Measurements from ENCODE around the gene CMTM8. TPM values are rescaled to one million over a fixed set of nuclear protein-coding genes. Genes with fewer than 3 reads are reported as not detected.

Gene CMTM8
- polyA plus RNA-seq, 4 donors, result 5.4 to 41.3 (median 8.0) TPM

DNA sequence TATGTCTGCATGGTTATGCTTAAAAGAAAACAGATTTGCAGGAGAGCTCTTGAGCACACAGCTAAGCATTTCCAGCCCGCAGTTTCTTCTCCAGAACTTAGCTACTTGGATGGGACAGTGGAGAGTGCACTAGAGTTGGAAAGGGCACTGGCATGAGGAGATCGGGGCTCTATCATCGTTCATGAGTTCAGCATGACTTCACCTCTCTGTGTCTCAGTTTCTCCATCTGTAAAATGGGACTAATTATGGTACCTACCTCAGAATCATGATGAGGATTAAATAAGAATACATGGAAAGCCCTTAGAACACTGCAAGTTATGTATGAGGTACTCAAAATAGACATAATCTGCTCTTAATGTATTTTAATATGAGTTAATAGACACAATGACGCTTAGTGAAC lies 69.9 kb downstream of the CMTM8 start:
- H3K4me1 ChIP-seq (ENCODE audit: control insufficient read depth in 3 of 3, insufficient read depth in 2 of 3, low read depth in 1 of 3, low read length in 2 of 3), result peaks cover 0 to 3% (median 0%) of the 10 kb centered on the region in 3 donors
- H3K9me3 ChIP-seq (ENCODE audit: control insufficient read depth in 2 of 2, insufficient read depth in 1 of 2, low read depth in 1 of 2, low read length in 1 of 2), result no peaks in the 10 kb centered on the region
- no peaks in the 10 kb centered on the region for H3K27me3 ChIP-seq (ENCODE audit: control insufficient read depth in 3 of 3, insufficient read depth in 3 of 3, low read length in 3 of 3)
- no peak overlapping the region for H3K27ac ChIP-seq (ENCODE audit: low read depth in 1 of 3, low read length in 2 of 3)
- H3K4me3 ChIP-seq (ENCODE audit: low read depth in 1 of 3, low read length in 3 of 3), result no peak overlapping the region
- FAIRE-seq (no peak), DNase-seq (no peak)
- no peaks in the 10 kb centered on the region for H3K36me3 ChIP-seq (ENCODE audit: control insufficient read depth in 3 of 3, insufficient read depth in 2 of 3, low read depth in 1 of 3, low read length in 3 of 3)
- WGBS, 3 donors, result 97 to 99% (median 97%) methylated on average over 4 of the region's 4 CpGs

DNA sequence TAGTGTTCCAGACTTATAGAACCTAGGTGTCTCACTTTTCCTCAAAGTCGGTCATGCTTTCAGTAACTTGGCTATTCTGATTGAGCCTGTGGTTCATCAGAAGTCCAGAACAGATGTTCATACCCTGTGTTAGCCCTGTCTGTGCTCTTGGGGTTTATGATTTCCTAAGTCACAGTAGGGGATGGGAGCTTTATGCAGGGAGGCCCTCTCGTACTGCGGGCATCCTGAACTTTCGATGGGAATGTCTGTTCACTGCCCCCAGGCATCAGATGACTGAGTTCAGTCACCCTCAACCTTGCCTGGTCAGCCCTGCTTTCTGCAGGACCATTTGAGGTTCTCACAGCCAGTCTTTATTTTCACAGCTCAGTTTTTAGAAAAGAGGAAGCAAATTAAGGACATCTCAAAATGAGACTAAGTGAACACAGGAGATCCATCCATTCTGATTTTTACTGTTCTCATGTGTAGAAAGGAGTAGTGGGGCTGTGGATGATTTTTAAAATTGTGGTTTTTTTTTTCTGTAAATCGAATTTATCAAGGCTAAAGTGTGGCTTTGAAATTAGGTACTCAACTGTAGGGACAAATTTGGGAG lies 71.3 kb downstream of the CMTM8 start:
- Histone ChIP-seq H3K36me3 (ENCODE audit: control insufficient read depth in 3 of 3, insufficient read depth in 2 of 3, low read depth in 1 of 3, low read length in 3 of 3) (no peaks in the 10 kb centered on the region), H3K4me3 (ENCODE audit: low read depth in 1 of 3, low read length in 3 of 3) (no peak overlapping the region), H3K9me3 (ENCODE audit: control insufficient read depth in 2 of 2, insufficient read depth in 1 of 2, low read depth in 1 of 2, low read length in 1 of 2) (no peaks in the 10 kb centered on the region), H3K4me1 (ENCODE audit: control insufficient read depth in 3 of 3, insufficient read depth in 2 of 3, low read depth in 1 of 3, low read length in 2 of 3) (no peaks in the 10 kb centered on the region), H3K27me3 (ENCODE audit: control insufficient read depth in 3 of 3, insufficient read depth in 3 of 3, low read length in 3 of 3) (no peaks in the 10 kb centered on the region), H3K27ac (ENCODE audit: low read depth in 1 of 3, low read length in 2 of 3) (no peak overlapping the region)
- no peak for FAIRE-seq
- DNase-seq, result no peak
- WGBS, 3 donors, result 81 to 95% (median 88%) methylated on average over 5 of the region's 5 CpGs

DNA sequence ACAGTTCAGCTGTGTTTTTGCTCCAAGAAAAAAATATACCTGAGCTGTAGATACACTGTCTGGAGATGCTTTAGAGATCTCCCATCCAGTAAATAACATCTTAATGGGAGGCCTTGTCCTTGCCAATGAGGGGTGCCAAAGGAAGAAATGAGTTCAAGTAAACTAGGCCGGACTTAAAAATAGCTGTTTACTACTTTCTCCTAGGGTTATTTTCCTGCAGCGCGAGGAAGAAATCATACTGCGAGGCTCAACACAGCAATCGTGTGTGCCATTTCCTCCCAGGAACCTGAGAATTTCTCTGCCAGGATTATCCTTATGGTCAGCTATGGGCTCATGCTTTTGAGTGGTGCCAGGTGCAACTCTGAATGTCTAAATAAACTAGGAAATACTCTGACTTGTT lies 71.9 kb downstream of the CMTM8 start:
- WGBS, 3 donors, result 82 to 93% (median 92%) methylated on average over 5 of the region's 5 CpGs
- FAIRE-seq (no peak), DNase-seq (no peak)
- H3K9me3 ChIP-seq (ENCODE audit: control insufficient read depth in 2 of 2, insufficient read depth in 1 of 2, low read depth in 1 of 2, low read length in 1 of 2), result no peaks in the 10 kb centered on the region
- H3K4me3 ChIP-seq (ENCODE audit: low read depth in 1 of 3, low read length in 3 of 3), result no peak overlapping the region
- H3K4me1 ChIP-seq (ENCODE audit: control insufficient read depth in 3 of 3, insufficient read depth in 2 of 3, low read depth in 1 of 3, low read length in 2 of 3), result no peaks in the 10 kb centered on the region
- no peaks in the 10 kb centered on the region for H3K27me3 ChIP-seq (ENCODE audit: control insufficient read depth in 3 of 3, insufficient read depth in 3 of 3, low read length in 3 of 3)
- H3K27ac ChIP-seq (ENCODE audit: low read depth in 1 of 3, low read length in 2 of 3), result no peak overlapping the region
- no peaks in the 10 kb centered on the region for H3K36me3 ChIP-seq (ENCODE audit: control insufficient read depth in 3 of 3, insufficient read depth in 2 of 3, low read depth in 1 of 3, low read length in 3 of 3)

DNA sequence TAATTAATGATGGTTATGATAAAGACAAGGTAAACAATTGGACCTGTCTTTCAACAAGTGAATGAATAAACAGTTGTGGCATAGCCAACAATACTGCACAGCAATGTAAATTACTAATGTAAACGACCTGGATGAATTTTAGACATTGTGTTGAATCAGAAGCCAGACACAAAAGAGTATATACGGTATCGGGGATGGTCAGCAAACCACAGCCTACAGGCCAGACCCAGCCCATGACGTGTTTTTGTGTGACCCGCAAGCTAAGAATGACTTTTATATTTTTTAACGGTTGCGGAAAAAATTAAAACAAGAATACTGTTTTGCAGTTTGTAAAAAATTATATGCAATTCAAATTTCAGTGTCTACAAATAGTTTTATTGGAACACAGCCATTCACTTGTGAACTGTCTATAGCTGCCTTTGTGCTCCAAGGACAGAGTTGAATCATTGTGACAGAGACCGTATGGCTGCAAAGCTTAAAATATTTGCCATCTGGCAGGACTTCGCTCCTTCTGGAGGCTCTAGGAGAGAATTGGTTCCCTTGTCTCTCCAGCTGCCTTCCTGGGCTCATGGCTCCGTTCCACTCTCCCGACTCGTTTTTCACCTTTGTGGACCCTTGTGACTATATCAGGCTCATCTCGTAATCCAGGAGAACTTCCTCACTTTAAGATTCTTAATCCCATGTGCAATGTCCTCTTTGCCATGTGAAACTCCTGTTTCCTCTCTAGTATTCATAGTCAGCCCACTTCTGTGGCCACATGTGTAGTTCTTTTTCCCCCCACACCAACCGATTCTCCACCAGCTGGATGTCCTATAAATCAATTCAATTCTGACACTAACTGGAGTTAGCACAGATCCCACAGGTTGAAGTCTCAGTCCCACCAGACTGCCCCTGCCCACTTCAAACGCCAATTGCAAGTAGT lies 72.7 kb downstream of the CMTM8 start:
- no peak overlapping the region for H3K4me3 ChIP-seq (ENCODE audit: low read depth in 1 of 3, low read length in 3 of 3)
- no peaks in the 10 kb centered on the region for H3K4me1 ChIP-seq (ENCODE audit: control insufficient read depth in 3 of 3, insufficient read depth in 2 of 3, low read depth in 1 of 3, low read length in 2 of 3)
- H3K9me3 ChIP-seq (ENCODE audit: control insufficient read depth in 2 of 2, insufficient read depth in 1 of 2, low read depth in 1 of 2, low read length in 1 of 2), result no peaks in the 10 kb centered on the region
- no peaks in the 10 kb centered on the region for H3K27me3 ChIP-seq (ENCODE audit: control insufficient read depth in 3 of 3, insufficient read depth in 3 of 3, low read length in 3 of 3)
- no peak for FAIRE-seq
- WGBS, 3 donors, result 71 to 89% (median 84%) methylated on average over 15 of the region's 15 CpGs
- no peak for DNase-seq
- no peak overlapping the region for H3K27ac ChIP-seq (ENCODE audit: low read depth in 1 of 3, low read length in 2 of 3)
- H3K36me3 ChIP-seq (ENCODE audit: control insufficient read depth in 3 of 3, insufficient read depth in 2 of 3, low read depth in 1 of 3, low read length in 3 of 3), result no peaks in the 10 kb centered on the region

DNA sequence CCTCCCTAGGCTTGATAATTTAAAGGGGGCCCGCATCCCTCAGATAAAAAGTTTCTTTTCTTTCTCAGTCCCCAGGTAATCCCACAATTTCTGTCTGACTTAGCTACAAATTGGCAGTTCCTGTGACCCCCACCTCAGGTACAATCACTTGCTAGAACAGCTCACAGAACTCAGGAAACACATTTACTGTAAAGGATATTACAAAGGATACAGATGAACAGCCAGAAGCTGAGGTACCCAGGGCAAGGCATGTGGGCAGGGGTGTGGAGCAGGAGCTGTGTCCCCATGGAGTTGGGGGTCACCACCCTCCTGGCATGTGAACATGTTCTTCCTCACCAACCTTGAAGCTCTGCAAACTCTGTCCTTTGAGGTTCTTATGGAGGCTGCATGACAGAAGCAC lies 73.8 kb downstream of the CMTM8 start:
- Histone ChIP-seq H3K27ac (ENCODE audit: low read depth in 1 of 3, low read length in 2 of 3) (no peak overlapping the region), H3K9me3 (ENCODE audit: control insufficient read depth in 2 of 2, insufficient read depth in 1 of 2, low read depth in 1 of 2, low read length in 1 of 2) (no peaks in the 10 kb centered on the region), H3K4me3 (ENCODE audit: low read depth in 1 of 3, low read length in 3 of 3) (no peak overlapping the region), H3K36me3 (ENCODE audit: control insufficient read depth in 3 of 3, insufficient read depth in 2 of 3, low read depth in 1 of 3, low read length in 3 of 3) (no peaks in the 10 kb centered on the region), H3K4me1 (ENCODE audit: control insufficient read depth in 3 of 3, insufficient read depth in 2 of 3, low read depth in 1 of 3, low read length in 2 of 3) (no peaks in the 10 kb centered on the region), H3K27me3 (ENCODE audit: control insufficient read depth in 3 of 3, insufficient read depth in 3 of 3, low read length in 3 of 3) (no peaks in the 10 kb centered on the region)
- DNase-seq, result no peak
- no peak for FAIRE-seq
- WGBS, 3 donors, result 87 to 95% (median 94%) methylated on average over 1 of the region's 1 CpG

DNA sequence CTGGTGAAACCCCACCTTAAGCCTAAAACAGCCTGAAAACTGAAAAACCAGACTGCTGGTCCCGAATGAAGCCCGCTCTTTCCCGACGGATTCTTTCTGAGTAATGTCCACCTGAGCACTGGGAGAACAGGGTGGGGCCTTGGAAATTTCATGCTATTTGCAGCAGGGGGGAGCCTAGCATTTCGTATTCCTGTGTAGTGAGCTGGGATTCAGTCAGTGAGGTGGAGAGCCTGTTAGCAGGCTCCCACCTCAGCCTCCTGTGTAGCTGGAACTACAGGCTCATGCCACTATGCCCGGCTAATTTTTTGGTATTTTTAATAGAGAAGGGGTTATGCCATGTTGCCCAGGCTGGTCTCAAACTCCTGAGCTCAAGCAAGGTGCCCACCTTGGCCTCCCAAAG lies 74.7 kb downstream of the CMTM8 start:
- 89 to 94% (median 91%) methylated on average over 6 of the region's 6 CpGs for WGBS, 3 donors
- Histone ChIP-seq H3K4me3 (ENCODE audit: low read depth in 1 of 3, low read length in 3 of 3) (no peak overlapping the region), H3K4me1 (ENCODE audit: control insufficient read depth in 3 of 3, insufficient read depth in 2 of 3, low read depth in 1 of 3, low read length in 2 of 3) (no peaks in the 10 kb centered on the region), H3K9me3 (ENCODE audit: control insufficient read depth in 2 of 2, insufficient read depth in 1 of 2, low read depth in 1 of 2, low read length in 1 of 2) (no peaks in the 10 kb centered on the region), H3K27me3 (ENCODE audit: control insufficient read depth in 3 of 3, insufficient read depth in 3 of 3, low read length in 3 of 3) (no peaks in the 10 kb centered on the region), H3K27ac (ENCODE audit: low read depth in 1 of 3, low read length in 2 of 3) (no peak overlapping the region), H3K36me3 (ENCODE audit: control insufficient read depth in 3 of 3, insufficient read depth in 2 of 3, low read depth in 1 of 3, low read length in 3 of 3) (no peaks in the 10 kb centered on the region)
- DNase-seq (no peak), FAIRE-seq (no peak)

DNA sequence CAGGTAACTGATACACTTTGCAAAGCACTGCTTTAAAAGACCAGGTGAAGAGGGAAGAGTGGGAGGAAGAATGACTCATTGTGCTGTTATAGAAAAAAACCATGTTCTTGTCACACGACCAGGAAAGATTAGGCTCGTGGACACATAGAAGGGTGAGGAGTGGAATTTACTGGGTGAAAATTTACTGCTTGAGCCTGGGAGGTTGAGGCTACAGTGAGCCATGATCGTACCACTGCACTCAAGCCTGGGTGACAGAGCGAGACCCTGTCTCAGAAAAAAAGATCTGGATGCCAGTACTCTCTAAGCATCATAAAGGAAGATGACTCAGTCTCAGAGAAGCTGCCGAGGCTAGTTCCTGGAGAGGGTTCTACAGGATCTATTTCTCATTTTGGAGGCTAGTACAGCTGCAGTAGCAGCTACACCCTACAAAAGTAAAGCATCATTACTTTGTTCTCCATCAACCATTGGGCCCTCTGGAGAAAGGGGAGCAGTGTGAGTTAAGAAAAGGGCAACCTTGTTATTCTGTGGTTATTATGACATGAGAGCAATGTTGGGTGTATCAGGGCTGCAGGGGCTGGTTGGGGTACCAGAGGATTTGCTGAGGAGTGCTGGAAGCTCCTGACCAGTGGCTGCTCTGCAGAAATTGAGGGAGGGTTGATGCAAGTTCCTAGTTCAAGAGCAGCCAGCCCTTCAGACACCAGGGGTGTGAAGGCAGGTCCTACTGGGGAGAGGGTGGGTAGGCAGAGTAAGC lies 75.4 kb downstream of the CMTM8 start:
- DNase-seq (peak in 1 of 2 donors; percentile 37), FAIRE-seq (no peak)
- Histone ChIP-seq H3K27me3 (ENCODE audit: control insufficient read depth in 3 of 3, insufficient read depth in 3 of 3, low read length in 3 of 3) (no peaks in the 10 kb centered on the region), H3K4me1 (ENCODE audit: control insufficient read depth in 3 of 3, insufficient read depth in 2 of 3, low read depth in 1 of 3, low read length in 2 of 3) (no peaks in the 10 kb centered on the region), H3K27ac (ENCODE audit: low read depth in 1 of 3, low read length in 2 of 3) (peak overlapping the region in 1 of 3 donors; percentile 39), H3K4me3 (ENCODE audit: low read depth in 1 of 3, low read length in 3 of 3) (no peak overlapping the region), H3K36me3 (ENCODE audit: control insufficient read depth in 3 of 3, insufficient read depth in 2 of 3, low read depth in 1 of 3, low read length in 3 of 3) (no peaks in the 10 kb centered on the region), H3K9me3 (ENCODE audit: control insufficient read depth in 2 of 2, insufficient read depth in 1 of 2, low read depth in 1 of 2, low read length in 1 of 2) (no peaks in the 10 kb centered on the region)
- WGBS, 3 donors, result 31 to 55% (median 37%) methylated on average over 5 of the region's 5 CpGs

DNA sequence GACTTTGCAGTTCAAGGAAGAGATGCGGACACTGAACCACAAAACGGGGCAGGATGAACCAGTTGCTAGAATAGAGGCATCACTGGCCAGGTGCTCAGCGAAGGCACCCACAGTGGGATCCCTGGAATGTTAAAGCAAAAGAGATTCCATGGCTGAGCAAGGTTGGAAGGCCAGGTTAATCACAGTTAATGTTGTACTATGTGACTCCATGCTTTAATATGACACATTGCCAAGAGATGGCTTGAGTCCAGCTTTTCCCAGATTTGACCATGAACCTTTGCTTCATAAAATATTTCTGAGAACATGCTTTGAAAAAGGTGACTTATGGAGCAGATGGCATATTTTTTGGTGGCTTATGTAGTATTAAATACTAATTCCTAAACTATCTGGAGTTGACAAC lies 77.0 kb downstream of the CMTM8 start:
- 87 to 95% (median 95%) methylated on average over 3 of the region's 3 CpGs for WGBS, 3 donors

More for the DNA sequence above, 77.0 kb downstream of the CMTM8 start:
- Histone ChIP-seq H3K4me3 (ENCODE audit: low read depth in 1 of 3, low read length in 3 of 3) (no peak overlapping the region), H3K36me3 (ENCODE audit: control insufficient read depth in 3 of 3, insufficient read depth in 2 of 3, low read depth in 1 of 3, low read length in 3 of 3) (no peaks in the 10 kb centered on the region), H3K4me1 (ENCODE audit: control insufficient read depth in 3 of 3, insufficient read depth in 2 of 3, low read depth in 1 of 3, low read length in 2 of 3) (no peaks in the 10 kb centered on the region), H3K27me3 (ENCODE audit: control insufficient read depth in 3 of 3, insufficient read depth in 3 of 3, low read length in 3 of 3) (no peaks in the 10 kb centered on the region), H3K27ac (ENCODE audit: low read depth in 1 of 3, low read length in 2 of 3) (no peak overlapping the region), H3K9me3 (ENCODE audit: control insufficient read depth in 2 of 2, insufficient read depth in 1 of 2, low read depth in 1 of 2, low read length in 1 of 2) (no peaks in the 10 kb centered on the region)
- FAIRE-seq (no peak), DNase-seq (no peak)

All from small intestine (tissue), 7 donors.